Medulla oblongata (tissue), 1 donor: ENCODE results near the gene EPAS1.

ENCODE experiments used
- DNase-seq: peaks from one replicate; pipeline ENCODE4 v3.0.0-alpha.2; 2015; ENCODE audit errors: extremely low spot score

EPAS1 gene

DNA sequence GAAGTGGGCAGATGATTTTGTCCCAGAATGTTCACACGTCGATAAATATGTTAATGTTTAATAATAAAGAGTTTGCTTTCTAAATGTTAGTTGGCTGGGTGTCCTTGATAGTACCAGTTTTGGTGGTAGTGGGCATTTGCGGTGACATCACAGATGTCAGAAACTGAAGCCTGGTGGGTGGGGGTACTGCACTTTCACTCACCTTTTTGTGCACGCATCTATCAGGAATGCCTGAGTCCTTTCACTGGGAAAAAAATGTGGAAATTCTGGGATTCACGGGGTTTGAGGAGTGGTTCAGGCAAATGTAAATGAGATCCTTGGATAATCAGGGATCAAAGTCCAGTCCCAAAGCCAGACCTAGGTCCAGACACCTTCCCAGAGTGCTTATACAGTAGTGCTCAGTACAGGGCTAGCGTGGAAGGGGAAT, 3.2 kb downstream of the EPAS1 start:
- no peak for DNase-seq

DNA sequence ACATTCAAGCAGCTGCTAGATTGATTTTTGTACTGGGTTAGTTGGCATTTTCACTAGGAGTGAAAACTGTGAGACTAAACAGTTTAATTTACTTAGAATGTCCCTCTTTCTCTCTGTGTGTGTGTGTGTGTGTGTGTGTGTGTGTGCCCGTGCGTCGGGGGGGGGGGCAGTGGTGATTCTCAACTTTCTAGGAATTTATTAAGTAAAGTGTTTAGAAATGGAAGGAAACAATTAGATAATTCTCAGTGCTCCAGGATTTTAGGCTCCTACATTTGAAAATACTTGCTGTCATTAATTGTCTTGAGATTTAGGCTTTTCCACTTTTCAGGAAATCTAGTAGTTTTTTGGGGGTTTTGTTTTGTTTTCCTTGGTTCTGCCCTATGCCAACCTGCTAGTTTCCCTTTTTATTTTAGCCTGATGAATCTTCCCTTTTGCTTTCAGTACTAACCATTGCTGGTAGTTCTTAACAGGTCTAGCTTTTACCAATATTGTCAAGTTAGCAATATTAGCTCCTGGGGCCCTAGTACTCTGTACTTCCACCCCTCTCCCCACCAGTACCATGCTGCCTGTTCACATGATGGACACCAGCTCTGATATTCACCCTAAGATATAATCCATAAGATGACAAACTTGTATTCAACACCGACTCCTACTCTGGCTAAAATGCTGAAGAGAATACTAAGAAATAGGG, 4.9 kb downstream of the EPAS1 start:
- DNase-seq: no peak

DNA sequence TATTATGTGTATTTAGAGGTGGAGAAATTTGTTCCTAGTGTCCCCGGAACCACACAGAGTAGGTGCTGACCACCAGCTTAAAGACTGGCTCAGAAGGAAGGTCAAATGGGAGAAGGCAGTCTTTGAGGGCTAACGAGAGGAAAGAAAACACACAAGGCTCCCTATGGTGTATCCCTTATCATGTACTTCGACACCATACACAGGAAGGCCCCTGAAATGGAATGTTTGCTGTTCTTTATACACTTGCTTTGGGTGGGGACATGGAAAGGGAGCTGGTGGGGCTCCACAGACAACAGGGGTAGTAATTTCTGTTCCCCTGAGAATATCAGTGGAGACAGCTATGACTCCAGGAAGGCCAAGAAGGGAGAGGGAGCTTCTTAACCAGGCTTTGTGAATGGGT, 6.0 kb downstream of the EPAS1 start:
- no peak for DNase-seq

- no peak for DNase-seq
These were observed 6.6 kb downstream of the EPAS1 start for GRCh38 chr2:46303822-46304221.

DNA sequence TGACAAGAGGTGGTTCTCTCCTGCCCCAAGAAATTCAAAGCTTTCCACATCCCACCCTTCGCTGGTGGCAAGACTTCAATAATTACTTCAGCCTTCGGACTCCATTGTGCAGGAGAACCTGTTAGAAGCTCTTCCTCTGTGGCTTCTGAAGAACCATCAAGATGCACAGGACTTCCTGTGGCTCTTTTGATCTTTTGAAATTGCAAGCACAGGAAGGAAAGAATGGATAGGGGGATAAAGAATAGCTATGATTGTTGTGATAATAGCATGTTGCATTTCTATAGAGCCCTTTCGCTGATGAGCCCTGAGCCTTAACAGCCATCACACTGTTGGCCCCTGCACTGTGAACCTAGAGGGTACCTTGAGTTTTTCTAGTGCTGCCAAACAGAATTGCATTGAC, 7.4 kb downstream of the EPAS1 start:
- no peak for DNase-seq

DNA sequence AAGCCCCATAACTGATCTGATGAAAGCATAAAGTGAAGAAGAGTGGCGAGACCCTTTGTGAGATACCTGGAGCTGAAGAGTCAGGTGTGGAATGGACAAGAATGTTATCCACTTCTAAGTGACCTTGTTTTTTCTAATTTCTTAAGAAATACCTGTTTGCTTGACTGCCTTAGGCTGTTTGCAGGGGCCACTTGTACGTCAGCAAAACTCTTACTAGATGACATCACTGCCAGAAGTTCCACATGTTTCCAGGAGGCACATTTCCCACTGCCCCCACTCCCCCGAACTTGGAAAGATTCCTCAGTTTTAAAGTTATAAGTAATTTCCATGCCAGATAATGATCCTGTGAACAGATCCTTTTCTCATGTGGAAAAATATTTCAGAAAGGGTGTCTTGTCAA, 8.0 kb downstream of the EPAS1 start:
- no peak for DNase-seq

- DNase-seq: no peak
These were observed 8.6 kb downstream of the EPAS1 start for GRCh38 chr2:46305767-46306166.

GRCh38 chr2:46306330-46306751, 9.1 kb downstream of the EPAS1 start:
- no peak for DNase-seq

GRCh38 chr2:46306988-46307655, 9.9 kb downstream of the EPAS1 start:
- DNase-seq: no peak

- no peak for DNase-seq
These were observed 10.9 kb downstream of the EPAS1 start for GRCh38 chr2:46308081-46308480.

- DNase-seq: no peak
These were observed 11.4 kb downstream of the EPAS1 start for GRCh38 chr2:46308629-46309028.

- no peak for DNase-seq
These were observed 12.1 kb downstream of the EPAS1 start for GRCh38 chr2:46309052-46309953.

DNA sequence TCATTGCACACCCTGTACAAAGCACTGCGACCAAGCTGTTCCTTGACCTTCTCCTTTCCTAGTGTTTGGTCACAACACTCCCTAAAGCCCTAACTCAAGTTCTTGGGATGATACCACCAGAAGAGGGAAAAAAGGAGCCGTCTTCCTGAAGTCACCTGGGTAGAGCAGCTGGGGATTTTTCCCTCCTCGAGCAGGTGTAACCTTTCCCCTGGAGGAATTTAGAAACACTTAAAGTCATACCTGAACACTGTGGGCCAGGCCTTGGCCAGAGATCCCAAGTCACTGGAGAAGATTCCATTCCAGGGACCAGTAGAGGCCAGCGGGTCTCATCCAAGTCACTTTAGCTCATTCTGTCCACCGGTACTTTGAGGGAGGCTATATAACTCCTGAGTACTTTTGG, 13.2 kb downstream of the EPAS1 start:
- DNase-seq: no peak

GRCh38 chr2:46311651-46312223, 14.5 kb downstream of the EPAS1 start:
- no peak for DNase-seq

- no peak for DNase-seq
These were observed 15.9 kb downstream of the EPAS1 start for GRCh38 chr2:46313063-46313462.

DNA sequence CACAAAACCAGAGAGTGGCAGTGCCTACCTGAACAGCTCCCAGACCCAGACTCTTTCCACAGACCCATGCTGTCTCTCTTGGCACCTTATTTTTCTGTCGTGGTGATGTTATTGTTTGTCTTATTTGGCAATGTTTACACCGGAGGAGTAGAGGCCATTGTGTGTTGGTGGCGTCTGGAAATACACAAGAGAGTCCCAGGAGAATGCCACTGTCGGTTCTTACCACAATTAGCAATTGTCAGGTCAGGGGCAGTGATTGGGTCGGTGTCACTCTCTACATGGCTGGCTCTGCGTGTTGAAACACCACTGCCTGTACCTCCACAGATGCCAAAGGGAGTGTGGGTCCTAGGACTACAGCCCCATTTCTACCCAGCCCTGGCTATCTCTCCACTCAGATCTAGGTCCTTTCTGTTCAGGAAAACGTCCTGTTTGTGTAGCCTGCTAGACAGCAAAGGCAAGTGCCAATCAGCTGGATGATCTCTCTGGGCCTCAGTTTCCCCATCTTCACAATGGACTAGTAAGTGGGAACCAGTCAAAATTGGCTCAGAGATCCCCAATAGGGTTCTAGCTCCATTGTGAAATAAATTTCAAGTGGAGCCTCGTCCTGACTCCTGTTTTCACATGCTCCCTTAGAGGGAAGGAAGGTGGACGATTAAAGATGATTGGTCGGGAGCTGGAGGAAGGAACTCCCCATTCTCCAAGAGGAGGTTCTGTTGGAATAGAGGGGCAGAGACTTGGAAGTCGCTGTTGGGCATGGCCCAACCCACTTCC, 17.0 kb downstream of the EPAS1 start:
- DNase-seq: no peak

GRCh38 chr2:46315103-46315890, 18.1 kb downstream of the EPAS1 start:
- DNase-seq: peak; percentile 42

- no peak for DNase-seq
These were observed 19.9 kb downstream of the EPAS1 start for GRCh38 chr2:46317094-46317486.

DNA sequence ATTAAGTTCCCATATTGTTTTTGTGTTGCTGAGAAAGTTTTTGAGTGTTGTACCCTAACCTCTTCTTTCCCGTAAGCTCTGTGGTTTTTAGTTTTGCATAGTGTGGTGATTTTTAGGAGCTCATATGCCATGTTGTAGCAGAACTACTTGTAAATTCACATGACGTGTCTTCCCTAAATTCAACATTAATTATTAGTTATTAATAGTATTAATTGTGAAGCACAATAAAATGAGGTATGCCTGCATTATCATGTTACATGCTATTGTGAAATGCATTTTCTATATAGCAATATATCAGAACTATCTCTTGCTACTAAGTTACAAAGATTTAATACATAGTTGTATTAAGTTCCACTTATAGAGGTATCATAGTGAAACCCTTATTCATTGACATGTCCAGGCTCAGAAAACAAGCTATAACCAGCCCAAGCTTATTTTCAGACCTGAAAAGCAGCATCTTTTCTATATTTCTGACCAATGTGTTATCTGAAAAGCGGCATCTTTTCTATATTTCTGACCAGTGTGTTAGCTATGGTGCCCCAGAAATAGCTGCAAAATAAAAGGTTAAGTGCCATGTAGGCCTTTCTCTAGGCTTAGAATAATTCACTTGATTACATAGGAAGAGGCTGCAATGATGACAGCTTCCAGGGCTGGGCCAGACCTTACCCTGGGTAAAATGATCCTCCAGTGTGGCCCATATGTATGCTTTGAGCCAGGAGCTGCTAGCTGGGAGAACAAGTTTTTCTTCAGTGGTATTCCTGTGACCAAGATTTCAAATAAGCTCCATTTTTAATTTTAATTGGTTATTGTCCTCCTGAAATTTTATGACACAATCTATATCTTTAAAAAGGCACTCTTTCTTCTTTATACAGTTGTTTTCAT, 21.6 kb downstream of the EPAS1 start:
- DNase-seq: no peak

DNA sequence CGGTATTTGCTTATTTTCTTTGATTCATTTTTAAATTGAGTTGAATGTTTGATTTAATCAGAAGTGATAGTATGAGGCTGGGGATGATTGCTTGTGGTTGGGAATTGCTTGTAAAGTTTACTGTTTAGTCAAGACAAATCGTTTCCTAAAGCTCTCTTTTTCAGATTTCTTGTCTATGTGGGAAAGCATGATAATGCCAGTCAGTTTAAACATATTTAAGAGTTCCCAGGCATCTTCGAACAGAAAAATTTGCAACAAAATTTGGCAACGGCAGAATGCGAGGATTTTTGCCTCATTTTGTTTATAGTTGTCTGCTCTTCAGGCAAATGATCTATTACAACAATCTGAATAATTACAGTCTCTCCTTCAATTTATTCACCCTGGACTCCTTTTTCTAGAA, 22.5 kb downstream of the EPAS1 start:
- DNase-seq: no peak
